MM.1S (cell line): Measurements from ENCODE around the gene WDR75.

Source experiments
- CTCF ChIP-seq: fragments of 300-600 bp; sonication (generic); IDR thresholded peaks from 2 replicates; pipeline ENCODE4 v1.5.1; 2016; ENCODE audit warnings: antibody characterized with exemption, low read length, mixed read lengths
- EZH2 ChIP-seq: fragments of 300-600 bp; sonication (generic); optimal IDR thresholded peaks from 2 replicates; pipeline ENCODE3; 2017; ENCODE audit warnings: low read depth, mild to moderate bottlenecking, antibody characterized with exemption, low read length, mixed read lengths
- EZH2phosphoT487 ChIP-seq: fragments of 300-600 bp; sonication (generic); IDR thresholded peaks from 2 replicates; pipeline ENCODE4 v1.6.1; 2018; ENCODE audit warnings: antibody characterized with exemption, low read length

- TF ChIP-seq CTCF (no peak), EZH2phosphoT487 (no peak), EZH2 (no peak)
Observed at GRCh38 chr2:189413249-189413648, 28.0 kb upstream of the WDR75 start.
